DMS153 (cell line): ENCODE measurements around the gene CTLA4.
A peak's percentile ranks its signal among the peaks of the same experiment; 100 is the strongest.

Experiments used
- DNase-seq: peaks from one replicate; lab custom pipeline; 2025; lab: John Stamatoyannopoulos, UW

The CTLA4 gene

DNA sequence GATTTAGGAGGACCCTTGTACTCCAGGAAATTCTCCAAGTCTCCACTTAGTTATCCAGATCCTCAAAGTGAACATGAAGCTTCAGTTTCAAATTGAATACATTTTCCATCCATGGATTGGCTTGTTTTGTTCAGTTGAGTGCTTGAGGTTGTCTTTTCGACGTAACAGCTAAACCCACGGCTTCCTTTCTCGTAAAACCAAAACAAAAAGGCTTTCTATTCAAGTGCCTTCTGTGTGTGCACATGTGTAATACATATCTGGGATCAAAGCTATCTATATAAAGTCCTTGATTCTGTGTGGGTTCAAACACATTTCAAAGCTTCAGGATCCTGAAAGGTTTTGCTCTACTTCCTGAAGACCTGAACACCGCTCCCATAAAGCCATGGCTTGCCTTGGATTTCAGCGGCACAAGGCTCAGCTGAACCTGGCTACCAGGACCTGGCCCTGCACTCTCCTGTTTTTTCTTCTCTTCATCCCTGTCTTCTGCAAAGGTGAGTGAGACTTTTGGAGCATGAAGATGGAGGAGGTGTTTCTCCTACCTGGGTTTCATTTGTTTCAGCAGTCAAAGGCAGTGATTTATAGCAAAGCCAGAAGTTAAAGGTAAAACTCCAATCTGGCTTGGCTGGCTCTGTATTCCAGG lies at the start of gene CTLA4:
Gene CTLA4, plus strand, starts transcription at position 211 of the 640 bp plus-strand sequence. Its CDS starts 172 bp downstream, at position 383.
- DNase-seq: peak; percentile 34

DNA sequence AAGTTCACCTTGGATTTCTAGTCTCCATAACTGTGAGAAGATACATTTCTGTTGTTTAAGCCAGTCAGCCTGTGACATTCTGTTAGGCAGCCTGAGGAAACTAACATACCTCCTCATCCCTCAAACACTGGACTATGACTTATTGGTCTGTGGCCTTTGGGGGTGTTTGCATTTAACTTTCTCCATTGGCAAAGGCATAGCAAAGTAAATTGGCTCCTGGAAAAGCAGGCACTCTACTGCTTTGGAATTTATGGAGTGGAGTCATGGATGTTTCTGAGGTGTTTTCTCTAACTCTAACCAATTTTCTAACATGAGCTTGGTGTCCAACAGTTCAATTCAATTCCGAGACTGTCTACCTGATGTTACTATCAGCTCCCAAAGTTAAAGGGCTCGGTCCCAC lies 48.9 kb upstream of the CTLA4 start:
- no peak for DNase-seq

DNA sequence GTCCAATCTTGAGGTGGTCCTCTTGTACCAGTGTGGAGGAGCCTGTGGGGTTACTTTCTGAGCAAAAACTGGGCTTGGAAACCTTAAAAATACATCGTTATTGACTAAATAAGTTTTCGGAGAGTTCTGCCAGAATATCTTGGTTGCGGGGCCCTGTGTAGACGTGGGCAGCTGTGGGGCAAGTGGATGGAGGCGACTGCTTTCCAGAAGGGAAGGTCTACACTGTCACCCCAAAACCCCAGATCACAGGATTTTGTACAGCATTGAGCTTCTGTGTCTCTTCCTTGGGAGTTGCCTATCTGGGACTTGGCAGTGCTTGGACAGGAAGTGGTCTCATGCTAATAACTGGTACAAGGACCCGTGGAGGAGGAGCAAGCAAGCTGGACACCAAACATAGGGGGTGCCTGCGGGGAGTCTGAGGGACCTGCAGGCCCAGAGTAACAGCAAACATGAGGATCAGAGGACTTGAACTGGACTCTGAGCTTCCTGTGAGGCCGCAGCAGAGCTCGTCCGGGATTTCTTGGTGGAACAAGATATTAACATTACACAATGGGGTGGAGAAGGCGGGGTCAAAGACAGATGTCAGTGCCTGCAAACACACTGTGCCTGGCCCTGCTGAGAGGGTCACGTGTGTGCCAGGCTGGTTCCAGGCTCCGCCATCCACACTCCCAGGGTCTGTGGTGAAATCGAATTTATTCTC lies 48.0 kb upstream of the CTLA4 start:
- no peak for DNase-seq

DNA sequence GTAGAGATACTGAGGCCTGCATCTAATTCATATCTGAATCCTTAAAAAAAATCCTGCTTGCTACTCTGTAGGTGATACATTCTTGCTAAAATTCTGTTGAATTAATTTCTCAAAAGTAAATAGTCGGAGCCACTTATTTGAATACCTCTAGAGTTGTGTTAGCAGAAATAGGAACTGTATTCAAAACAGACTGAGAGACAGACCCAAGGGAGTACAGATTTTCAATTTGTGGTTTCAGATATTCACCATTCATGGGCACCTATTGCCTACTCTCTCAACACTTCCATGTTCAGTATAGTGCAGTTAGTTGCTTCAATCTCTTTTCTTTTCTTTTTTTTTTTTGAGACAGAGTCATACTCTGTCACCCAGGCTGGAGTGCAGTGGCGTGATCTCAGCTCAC lies 46.6 kb upstream of the CTLA4 start:
- DNase-seq: no peak

DNA sequence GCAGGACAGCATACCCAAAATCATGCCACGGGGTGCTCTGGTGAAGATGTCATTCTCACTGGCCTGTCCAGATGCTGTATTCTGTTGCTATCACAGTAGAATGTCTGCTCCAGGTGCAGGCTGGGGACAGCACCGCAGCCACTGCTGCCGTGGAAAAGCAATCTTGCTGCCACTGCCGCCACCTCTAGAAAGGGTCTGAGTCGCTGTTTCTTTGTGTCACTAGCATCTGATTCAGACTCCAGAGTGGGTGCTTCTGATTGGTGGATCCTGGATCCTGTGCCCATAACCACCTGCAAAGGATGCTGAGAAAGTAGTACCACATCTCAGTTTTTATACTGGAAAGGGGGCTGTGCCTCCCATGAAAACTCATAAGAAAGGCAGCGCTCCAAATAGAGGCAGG lies 45.3 kb upstream of the CTLA4 start:
- DNase-seq: no peak

DNA sequence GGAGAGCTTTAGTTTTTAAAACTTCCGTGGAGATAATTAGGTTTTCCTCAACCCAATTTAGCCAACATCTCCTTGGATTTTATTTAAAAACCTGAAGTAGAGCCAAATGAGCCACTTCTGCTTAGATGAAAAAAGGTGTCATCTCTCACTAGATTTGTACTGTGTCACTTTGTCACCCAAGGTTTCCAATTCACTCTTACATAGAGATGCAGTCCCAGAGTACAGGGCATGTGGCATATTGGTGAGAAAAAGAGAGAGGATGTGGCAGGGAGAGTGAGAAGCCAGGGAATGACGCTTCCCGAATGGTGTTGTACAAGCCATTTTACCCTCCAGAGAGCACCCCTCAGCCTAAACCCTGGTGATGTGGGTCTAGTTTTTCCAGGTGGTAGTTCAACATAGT lies 44.4 kb upstream of the CTLA4 start:
- DNase-seq: no peak

DNA sequence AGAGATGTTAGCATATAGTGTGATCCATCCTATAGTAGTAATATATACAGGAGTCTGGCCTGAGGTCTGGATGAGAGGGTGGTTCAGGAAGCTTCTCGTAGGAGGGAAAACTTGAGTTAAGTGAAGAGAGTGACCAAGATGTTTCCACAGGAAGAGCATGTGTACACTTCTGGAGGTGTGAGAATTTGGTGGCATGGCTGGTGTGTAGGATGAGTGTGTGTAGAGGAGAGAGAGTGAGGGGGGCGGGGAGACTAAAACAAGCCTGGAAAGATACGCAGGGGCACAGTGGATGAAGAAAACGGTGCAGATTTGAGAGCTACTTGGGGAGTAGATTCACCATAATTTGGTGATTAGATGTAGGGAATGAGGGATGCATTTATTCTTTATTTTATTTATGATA lies 43.5 kb upstream of the CTLA4 start:
- no peak for DNase-seq

DNA sequence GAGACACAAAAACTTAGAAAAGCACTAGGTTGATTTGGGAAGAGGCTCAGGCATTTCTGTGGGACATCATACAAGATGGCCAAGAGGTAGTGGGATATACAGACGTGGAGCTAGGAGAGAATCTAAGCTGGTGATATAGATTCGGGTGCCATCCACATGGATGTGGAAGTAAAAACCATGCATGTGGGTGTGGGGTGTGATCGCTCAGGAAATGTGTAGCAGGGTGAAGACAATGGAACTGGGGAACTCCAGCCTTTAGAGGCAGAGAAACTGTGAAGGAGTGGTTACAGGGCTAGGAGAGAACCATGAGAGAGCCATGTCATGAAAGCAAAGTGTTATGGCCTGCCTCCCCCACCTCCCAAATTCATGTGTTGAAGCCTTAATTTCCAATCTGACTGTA lies 43.0 kb upstream of the CTLA4 start:
- DNase-seq: no peak

DNA sequence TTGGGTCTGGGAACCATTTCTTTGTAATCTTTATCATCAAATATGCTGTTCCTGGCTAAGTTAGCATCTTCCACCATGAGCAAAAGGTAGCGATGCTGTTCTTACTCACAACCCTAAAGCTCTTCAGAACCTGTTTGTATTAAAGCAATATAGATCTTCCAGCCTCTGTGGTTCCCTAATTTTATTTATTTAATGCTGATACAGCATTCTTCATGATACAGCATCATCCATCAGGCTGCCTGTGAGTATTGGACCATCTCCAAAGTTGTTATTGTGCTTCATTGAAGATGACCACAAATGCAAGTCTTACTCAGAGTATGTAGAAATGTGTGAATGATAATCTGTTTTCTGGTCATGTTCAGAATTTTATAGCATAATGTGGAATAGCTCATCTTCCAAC lies 40.9 kb upstream of the CTLA4 start:
- no peak for DNase-seq

DNA sequence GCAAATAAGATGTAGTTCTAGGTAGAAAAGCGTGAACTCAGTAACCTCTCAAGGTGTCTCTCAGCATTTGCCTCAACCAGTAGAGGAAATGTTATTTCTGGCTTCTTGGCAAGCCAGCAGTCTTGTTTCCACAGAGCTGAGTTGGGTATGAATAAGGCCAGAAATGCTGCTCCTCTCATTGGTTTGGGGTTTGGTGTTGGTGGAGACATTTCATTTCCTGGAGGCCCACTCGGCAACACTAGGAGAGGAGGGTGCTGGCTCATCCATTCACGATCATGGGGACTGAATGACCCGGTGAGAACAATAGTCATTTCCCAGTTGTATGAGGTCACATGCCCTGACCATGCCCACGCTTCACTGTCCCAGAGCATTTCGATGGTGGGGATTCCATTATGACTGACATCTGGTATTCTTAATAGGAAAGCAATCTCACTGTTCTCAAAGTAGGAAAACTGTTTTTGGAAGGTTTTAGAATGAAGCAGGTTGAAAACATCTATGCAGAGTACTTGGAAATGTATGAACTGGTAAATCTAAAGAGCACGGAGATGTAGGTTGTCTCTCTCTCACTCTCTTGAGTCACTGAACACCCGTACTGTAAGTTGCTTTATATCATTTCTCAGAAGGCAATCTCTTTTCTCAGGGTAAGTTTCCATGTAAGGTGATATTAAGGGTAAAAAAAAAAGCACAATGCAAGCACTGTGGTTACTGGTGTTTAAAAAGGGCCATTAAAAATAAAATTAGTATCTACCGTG lies 37.1 kb upstream of the CTLA4 start:
- DNase-seq: no peak

DNA sequence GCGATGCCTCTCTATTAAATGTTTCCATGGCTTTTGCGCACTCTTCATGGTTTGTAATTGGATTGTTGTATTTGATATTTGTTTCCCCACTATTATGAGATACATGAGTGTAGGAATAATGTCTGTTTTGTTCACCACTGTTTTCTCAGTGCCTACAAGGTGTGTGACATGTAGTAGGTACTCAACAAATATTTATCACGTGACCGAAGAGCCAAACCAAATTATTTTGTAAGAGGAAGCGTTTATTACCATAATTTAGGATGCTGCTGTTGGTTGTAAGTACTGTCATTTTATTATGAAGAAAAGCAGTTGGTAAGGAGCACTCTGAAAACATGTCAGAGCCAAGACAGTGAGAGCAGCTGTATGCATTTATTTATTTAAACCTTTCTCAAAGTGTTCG lies 32.2 kb upstream of the CTLA4 start:
- DNase-seq: no peak

DNA sequence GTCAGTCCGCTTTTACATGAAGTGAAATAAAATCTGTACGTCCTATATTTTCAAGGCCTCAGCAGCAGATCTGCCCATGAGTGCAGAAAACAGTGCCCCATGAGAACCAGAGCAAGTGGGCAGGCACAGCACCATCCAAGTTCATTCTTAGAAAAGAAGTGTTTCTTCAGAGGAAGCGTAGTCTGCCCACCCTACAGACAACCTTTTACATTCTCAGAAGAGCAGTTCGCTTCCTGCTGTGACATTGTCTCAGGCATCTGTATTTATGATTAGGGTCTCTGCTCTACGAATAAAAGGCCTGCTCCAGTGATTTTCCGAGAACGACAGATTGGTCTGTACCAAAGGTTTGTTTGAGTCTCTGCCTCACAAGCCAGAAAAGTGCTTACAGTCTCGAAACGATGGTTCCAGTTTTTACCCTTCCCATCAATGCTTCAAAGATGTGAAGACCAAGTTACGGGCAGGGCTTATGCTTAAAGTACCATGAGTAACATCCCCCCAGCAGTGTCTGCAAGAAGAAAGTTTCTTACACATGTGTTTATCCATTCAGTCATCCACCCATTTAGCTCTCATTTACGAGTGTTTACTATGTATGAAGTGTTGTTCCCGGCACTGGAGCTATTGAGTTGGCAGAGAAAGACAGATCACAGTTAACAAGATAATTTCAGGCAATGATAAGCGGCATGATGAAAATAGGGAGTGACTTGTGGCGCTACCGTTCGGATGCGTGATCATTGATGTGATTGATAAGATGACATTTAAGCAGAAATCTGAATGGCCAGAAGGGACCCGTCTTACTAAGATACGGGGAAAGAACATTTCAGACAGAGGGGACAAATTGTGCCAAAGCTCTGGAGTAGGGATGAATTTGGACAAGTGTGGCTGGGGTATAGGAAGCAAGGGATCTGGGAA lies 31.4 kb upstream of the CTLA4 start:
- no peak for DNase-seq

DNA sequence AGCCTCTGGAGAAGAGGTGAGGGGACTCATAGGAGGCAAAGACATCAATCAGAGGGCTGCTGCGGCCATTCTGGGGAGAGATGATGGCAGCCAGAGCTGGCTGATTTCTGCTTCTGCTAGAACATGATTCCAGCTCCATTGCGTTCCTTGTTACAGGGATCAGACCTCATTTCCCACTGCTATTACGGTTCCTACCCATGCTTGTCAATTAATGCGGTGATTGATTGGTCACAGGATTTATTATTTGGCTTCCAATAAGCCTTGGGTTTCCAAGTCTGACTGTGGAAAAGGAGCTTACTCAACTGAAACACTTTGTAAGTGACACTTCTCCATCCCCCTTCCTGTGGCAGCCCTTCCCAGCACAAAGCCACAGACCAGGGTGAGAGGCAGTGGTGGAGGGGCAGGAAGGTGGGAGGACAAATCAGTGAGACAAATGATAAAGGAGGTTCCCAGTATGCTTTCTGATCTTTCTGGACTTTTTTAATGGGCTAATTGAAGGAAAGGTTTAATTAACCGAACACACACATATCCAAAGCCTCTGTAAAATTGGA lies 26.8 kb upstream of the CTLA4 start:
- no peak for DNase-seq

DNA sequence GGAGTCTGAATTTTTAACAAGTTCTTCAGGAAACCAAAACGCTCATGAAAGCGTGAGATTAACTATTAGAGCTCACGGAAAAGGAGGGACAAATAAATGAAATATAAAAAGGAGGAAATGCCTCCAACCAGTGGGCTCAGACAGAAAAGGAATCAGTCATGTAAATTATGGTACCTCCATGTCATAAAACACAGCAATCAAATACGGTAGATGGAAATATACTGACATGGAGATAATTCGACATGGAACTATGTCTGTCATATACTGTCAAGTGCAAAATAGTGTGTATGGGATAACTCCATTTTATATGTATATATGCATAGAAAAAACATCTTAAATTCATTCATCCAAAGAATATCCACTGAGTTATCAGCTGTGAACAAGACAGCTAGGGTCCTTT lies 25.9 kb upstream of the CTLA4 start:
- no peak for DNase-seq

DNA sequence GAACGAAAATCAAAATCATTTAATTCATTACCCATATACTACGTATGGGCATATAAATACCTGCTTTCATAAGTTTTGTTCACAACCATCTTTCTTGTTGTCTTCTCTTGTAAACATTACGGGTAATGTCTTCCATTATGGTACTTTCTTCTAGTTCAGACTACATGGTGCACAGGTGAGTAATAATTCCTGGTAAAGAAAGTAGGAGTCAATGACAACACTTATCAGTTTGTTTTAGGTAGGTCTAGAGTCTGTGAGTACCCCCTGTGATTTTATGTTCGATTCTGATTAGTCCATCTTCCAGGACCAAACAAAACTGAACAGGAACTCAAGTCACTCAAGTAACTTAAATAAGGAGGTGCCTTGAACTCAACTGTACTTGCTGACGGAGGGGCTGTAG lies 25.2 kb upstream of the CTLA4 start:
- DNase-seq: no peak

DNA sequence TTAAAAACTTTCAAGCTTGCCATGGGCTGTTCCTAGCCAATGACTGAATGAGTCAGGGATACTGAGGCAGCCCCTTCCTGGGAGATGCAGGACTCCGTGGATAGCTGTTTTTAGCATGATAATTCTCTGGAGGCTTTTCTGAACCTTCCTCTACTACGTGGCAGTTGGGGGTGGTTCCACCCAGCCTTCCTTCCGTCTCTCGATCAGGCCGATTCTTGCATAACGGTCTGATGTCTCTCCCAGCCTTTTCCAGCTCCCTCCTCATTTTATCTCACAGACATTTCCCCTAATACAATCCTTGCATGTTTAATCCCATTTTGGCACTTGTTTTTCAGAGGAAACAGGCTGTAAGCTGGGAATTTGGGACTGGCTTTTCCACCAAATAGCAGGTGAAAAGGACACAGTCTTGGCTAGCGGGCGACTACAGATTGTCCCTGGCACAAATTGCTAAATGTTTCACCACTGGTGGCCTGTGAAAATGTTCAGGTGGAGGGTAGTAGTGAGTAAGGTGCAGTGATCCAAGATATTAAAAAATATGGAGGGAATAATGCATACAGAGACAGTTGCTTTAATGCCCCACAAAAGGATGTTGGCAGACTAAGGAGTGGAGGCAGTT lies 21.0 kb upstream of the CTLA4 start:
- no peak for DNase-seq

DNA sequence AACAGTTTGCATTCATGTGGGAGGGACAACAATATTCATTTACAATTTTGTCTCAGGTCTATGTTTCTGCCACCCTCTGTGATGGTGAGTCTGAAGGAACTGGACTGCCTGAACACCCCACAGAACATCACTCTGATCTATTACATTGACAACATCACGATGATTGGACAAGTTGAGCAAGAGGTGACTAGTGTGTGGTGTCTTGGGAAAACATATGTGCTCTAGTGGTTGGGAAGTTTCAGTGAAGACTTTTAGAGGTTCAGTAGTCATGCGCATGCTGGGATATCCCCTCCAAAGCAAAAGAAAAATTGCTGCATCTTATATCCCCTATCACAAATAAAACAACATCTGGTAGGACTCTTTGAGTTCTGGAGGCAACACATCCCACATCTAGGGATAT lies 18.6 kb upstream of the CTLA4 start:
- DNase-seq: no peak

DNA sequence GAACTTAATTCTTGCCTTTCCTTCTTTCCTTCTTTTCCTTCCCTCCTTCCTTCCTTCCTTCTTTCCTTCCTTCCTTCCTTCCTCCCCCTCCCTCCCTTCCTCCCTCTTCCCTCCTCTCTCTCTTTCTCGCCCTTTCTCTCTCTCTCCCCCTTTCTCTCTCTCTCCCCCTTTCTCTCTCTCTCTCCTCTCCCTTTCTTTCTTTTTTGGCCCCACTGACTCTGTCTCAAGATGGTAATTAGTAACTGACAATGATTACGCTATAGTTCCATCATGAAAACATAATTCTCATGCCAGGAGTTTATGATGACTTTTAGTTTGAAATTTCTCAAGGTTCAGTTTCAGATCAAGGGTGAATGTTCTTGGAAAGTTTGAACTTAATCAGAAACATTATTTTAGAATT lies 14.8 kb upstream of the CTLA4 start:
- DNase-seq: no peak

DNA sequence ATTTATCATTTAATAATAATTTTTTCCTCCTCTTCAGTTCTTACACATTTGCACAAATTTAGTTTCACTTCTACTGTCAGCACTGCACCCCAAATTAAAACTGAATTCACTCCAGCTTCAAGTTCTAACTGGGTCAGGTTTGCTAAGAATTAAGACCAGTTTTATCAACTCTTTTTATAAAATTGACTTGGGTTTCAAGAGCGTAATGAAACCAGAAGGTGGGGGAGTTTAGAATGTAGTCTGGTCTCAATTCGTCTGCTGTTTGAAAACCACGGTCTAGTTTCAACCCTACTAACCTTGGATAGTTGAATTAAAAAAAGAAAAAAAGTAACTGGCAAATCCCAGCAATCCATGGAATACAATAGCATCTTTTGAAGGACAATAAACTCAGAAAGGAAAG lies 14.3 kb upstream of the CTLA4 start:
- DNase-seq: no peak

DNA sequence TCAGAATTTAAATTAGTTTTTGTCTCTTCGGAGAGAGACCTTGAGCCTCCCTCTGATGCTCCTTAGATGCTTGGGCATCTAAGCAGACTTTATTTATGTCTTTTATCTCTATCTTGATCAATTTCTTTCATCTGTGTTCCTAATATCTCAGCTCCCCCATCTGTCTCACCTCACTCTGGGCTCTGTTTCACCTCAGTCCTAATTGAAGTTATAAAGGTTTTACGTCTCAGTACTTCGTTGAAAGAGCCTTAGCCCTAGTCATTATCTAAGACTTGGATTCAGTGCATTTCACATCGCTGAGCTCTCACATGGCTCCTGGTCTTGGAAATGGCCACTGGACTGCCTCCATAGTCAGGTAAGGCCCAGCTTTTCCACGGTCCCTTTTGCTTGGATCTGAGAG lies 13.8 kb upstream of the CTLA4 start:
- DNase-seq: no peak

DNA sequence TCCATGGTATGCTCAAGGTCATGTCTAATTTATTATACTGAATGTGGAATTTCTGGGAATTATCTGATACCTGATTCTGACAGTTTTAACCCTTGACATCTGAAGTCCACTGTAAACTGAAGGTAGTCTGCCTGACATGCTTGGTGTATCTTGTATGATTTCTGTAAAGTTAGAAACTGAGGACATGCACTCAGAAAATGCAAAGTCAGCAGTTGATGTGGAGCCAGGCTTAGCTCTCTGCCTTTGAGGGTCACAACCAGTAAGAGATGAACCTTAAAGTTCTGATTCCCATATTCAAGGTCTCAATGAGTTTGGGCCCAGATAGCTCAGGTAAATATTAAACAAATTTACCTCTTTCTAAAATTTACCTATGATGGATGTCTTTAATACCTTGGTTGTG lies 12.3 kb upstream of the CTLA4 start:
- no peak for DNase-seq

DNA sequence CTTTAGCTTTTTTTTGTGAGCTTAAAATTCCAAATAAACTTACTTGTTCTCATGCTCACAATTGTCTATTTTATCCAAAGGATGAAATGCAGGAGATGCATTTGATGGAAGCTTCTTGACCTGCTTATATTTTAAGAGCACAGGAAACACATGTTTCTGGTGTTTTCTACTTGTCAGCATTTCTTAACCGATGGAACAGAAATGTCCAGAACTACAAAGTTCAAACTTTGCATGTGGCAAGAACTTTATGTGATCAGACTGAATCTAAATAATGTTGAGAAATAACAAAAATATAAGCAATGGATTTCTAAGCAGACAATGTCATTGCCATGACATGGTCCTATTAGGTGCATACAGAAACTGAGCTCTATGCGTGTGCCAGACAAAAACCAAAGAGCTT lies 9.9 kb upstream of the CTLA4 start:
- DNase-seq: no peak
